ENCODE measurements around the gene TBC1D2B.
"Not testable (repeated sequence)": the region's sequence is repeated elsewhere in the genome, so short reads cannot be mapped to it uniquely, and the experiment has no call there.

Gene TBC1D2B

GRCh38 chr15:78001656-78002055 lies 75.9 kb downstream of the TBC1D2B start:
- TF ChIP-seq CTCF (IDR thresholded peaks at IDR 0.05; ENCODE audit: low read depth, low read length, missing control alignments): no peak
- H3K4me3 ChIP-seq (ENCODE audit: low read depth, low read length): no peak overlapping the region
- in situ Hi-C loops (cut with HindIII; ENCODE audit: low sequenced_read_pairs): no loop called here
- no peak for DNase-seq (ENCODE audit: low read depth)

- no peak for TF ChIP-seq CTCF (IDR thresholded peaks at IDR 0.05; ENCODE audit: low read depth, low read length, missing control alignments)
- H3K4me3 ChIP-seq (ENCODE audit: low read depth, low read length): no peak overlapping the region
- in situ Hi-C loops (cut with HindIII; ENCODE audit: low sequenced_read_pairs): no loop called here
- DNase-seq (ENCODE audit: low read depth): no peak
Observed at GRCh38 chr15:78000927-78001249, 76.6 kb downstream of the TBC1D2B start.

GRCh38 chr15:78000091-78000926 lies 77.2 kb downstream of the TBC1D2B start:
- TF ChIP-seq CTCF (IDR thresholded peaks at IDR 0.05; ENCODE audit: low read depth, low read length, missing control alignments): peak; percentile 63
- peak; percentile 36 for DNase-seq (ENCODE audit: low read depth)
- in situ Hi-C loops (cut with HindIII; ENCODE audit: low sequenced_read_pairs): no loop called here
- H3K4me3 ChIP-seq (ENCODE audit: low read depth, low read length): no peak overlapping the region

GRCh38 chr15:77999486-77999885 lies 78.0 kb downstream of the TBC1D2B start:
- no peak overlapping the region for H3K4me3 ChIP-seq (ENCODE audit: low read depth, low read length)
- DNase-seq (ENCODE audit: low read depth): no peak
- TF ChIP-seq CTCF (IDR thresholded peaks at IDR 0.05; ENCODE audit: low read depth, low read length, missing control alignments): no peak
- in situ Hi-C loops (cut with HindIII; ENCODE audit: low sequenced_read_pairs): no loop called here

DNA sequence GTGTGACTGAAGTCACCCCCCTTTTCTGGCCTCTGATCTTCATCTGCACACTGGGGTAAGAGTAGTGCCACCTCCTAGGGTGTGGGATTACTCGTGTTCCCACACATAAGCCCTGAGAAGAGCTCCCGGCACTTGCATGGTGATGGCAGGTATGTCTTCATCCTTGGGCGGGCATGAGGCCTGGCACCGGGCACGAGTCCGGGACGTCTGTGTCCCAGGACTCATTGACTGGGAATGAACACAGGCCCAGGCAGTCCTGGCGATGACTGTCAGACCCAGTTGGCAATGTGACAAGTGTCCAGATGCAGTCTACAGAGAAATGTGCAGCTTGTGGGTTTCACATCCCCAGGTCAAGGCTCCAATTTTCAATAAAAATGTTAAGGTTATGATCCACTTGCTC lies 78.9 kb downstream of the TBC1D2B start:
- in situ Hi-C loops (cut with HindIII; ENCODE audit: low sequenced_read_pairs): no loop called here
- no peak for DNase-seq (ENCODE audit: low read depth)
- H3K4me3 ChIP-seq (ENCODE audit: low read depth, low read length): no peak overlapping the region
- no peak for TF ChIP-seq CTCF (IDR thresholded peaks at IDR 0.05; ENCODE audit: low read depth, low read length, missing control alignments)

- in situ Hi-C loops (cut with HindIII; ENCODE audit: low sequenced_read_pairs); DNase-seq (ENCODE audit: low read depth); H3K4me3 ChIP-seq (ENCODE audit: low read depth, low read length): not testable (repeated sequence)
Observed at GRCh38 chr15:77997761-77998554, 79.6 kb downstream of the TBC1D2B start.

- DNase-seq (ENCODE audit: low read depth); in situ Hi-C loops (cut with HindIII; ENCODE audit: low sequenced_read_pairs); H3K4me3 ChIP-seq (ENCODE audit: low read depth, low read length): not testable (repeated sequence)
Observed at GRCh38 chr15:77997221-77997620, 80.3 kb downstream of the TBC1D2B start.

- H3K4me3 ChIP-seq (ENCODE audit: low read depth, low read length); in situ Hi-C loops (cut with HindIII; ENCODE audit: low sequenced_read_pairs); DNase-seq (ENCODE audit: low read depth): not testable (repeated sequence)
Observed at GRCh38 chr15:77996713-77997171, 80.8 kb downstream of the TBC1D2B start.

- in situ Hi-C loops (cut with HindIII; ENCODE audit: low sequenced_read_pairs); DNase-seq (ENCODE audit: low read depth); H3K4me3 ChIP-seq (ENCODE audit: low read depth, low read length): not testable (repeated sequence)
Observed at GRCh38 chr15:77996226-77996625, 81.3 kb downstream of the TBC1D2B start.

DNA sequence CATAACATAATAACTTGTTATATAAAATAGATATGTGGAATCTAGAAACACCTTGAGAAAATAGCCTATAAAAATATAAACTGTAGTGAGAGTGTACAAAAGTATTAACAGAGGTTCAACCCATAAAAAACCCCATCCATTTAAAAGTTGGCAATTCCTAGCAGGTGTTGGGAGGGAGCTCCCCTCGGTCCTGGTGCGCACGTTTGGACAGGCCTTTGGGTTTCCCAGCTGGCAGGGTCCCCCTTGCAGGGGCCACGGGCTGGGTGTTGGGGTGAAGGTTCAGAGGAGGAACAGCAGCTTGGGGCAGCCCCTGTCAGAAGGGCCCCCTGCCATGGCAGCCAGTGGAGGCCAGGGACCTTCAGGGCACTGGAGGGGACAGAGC lies 82.0 kb downstream of the TBC1D2B start:
- H3K4me3 ChIP-seq (ENCODE audit: low read depth, low read length); in situ Hi-C loops (cut with HindIII; ENCODE audit: low sequenced_read_pairs); DNase-seq (ENCODE audit: low read depth): not testable (repeated sequence)
